Measurements from ENCODE around the gene FAM78B.

DNA sequence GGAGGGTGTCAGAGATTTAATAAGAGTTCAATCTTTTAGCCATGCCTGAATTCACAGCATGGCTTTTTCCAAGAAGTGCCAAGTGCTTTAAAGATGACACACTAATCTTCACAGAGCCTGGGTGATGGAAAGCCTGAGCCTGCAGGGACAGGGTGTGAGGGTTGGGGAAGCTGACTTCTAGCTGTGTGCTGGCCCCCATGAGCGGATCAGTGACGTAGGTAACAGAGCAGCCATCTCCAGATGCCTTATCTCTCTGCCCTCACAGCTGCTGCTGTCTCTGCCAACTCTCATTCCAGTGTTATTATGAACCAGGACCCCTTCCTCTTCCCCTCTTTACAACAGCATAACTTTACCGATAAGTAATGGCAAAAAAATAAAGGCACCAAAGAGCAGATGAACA lies 30.6 kb downstream of the FAM78B start:
- TF ChIP-seq, protein P1, sequence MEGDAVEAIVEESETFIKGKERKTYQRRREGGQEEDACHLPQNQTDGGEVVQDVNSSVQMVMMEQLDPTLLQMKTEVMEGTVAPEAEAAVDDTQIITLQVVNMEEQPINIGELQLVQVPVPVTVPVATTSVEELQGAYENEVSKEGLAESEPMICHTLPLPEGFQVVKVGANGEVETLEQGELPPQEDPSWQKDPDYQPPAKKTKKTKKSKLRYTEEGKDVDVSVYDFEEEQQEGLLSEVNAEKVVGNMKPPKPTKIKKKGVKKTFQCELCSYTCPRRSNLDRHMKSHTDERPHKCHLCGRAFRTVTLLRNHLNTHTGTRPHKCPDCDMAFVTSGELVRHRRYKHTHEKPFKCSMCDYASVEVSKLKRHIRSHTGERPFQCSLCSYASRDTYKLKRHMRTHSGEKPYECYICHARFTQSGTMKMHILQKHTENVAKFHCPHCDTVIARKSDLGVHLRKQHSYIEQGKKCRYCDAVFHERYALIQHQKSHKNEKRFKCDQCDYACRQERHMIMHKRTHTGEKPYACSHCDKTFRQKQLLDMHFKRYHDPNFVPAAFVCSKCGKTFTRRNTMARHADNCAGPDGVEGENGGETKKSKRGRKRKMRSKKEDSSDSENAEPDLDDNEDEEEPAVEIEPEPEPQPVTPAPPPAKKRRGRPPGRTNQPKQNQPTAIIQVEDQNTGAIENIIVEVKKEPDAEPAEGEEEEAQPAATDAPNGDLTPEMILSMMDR (conservative IDR thresholded peaks at IDR 0.05; ENCODE audit: low read depth, low read length) = no peak
- TF ChIP-seq EZH2 (IDR thresholded peaks at IDR 0.05; ENCODE audit: borderline replicate concordance, low read depth, low read length, poor library complexity, severe bottlenecking) = no peak
